Measurements from ENCODE around the gene CMBL.
"Not testable (repeated sequence)": the region's sequence is repeated elsewhere in the genome, so short reads cannot be mapped to it uniquely, and the experiment has no call there.

Gene CMBL

DNA sequence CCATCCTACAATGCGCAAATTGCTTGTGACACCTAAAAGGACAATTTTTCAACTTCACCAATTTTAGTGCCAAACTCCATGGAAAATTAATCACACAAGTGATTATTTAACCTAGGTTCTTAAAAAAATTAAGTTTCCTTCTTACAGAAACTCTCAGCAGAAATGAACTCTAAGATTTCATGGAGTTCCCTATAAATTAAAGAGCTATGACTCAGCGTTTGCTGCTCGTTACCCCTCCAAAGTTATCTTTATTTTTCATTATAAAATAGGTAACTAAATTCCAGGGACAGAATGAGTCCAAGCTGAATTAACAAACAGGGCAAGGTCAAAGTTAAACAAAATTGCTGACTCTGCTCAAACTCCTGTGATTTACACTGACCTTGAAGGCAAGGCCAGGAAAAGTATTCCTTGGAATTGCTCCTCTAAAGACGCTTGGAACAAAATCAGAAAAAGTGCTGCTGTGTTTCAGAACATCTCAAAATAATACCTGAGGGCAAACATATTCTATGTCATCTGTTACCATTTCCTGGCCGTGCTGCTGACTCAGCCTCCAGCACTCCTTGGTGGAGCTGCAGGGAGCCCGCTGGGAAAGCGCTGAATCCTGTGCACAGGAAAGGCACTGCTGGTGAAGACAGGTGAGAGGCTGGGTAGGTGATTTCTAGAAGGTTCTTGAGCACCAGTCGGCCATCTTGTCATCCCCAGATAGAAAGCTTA is 2.5 kb upstream of the CMBL start:
- no peak for DNase-seq

DNA sequence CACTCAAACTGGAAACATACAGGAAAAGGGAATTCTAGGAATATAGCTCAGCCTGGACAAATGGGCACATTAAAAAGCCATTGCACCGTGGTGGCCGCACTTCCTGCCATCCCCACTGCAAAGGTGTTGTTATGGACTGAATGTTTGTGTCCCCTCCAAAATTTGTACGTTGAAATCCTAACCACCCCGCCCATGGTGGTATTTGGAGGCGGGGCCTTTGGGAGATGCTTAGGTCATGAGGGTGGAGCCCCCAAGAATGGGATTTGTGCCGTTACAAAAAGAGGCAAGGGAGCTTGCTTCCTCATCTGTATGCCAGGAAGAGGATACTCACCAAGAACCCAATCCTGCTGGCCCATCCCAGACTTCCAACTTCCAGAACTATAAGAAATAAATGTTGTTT is 1.1 kb upstream of the CMBL start:
- DNase-seq, result no peak

DNA sequence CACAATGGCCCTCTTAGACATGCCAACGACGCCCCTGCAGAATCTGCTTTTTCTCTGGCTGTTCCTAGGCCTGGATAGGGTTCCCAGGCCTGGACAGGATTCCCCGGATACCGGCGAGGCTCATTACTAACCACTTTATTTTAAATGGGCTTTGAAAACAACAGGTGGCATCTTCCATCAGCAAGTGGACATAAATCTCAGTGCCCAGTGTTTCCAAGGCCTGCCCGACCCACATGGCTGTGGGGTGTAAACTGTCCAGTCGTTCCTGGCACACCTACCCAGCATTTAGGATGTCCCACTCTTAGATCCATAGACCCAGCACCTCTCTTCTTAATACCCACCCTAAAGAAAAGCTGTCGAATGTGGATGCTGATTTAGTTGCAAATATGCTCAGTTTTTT is 896 bp downstream of the CMBL start:
- DNase-seq, result no peak

GRCh38 chr5:10306114-10306513 is 1.6 kb downstream of the CMBL start:
- DNase-seq, result no peak

GRCh38 chr5:10304932-10305331 is 2.8 kb downstream of the CMBL start:
- DNase-seq, result no peak

DNA sequence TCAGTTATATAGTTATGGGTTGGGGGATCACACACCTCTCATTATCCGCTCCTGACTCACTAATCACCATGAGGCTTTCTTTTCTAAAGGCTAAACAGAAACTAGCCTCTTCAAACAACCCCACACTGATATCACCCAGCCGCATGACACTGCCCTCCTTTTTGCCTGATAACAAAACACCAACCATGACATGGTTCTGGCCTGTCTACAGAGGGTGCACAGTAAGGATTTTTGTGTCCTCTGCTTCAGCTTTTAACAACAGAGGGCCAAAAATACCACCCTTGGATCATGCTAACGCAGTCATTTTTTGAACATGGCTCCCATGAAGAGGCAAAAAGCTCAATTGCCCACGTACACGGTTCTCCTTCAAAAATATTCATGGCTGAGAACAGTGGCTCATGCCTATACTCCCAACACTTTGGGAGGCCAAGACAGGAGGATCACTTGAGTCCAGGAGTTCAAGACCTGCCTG is 4.0 kb downstream of the CMBL start:
- DNase-seq, result no peak

DNA sequence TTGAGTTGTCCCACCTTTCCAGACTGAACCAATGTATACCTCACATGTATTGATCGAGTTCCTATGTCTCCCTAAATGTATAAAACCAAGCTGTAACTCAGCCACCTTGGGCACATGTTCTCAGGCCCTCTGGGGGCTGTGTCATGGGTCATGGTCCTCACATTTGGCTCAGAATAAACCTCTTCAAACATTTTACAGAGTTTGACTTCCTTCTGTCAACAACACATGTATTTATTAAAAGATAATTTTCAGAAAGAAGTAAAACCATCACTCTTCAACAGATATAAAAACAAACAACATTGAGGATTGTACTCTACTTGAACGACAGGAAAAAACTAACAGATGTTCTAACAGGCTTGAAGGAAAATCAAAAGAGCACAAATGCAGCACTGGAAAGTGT is 4.5 kb downstream of the CMBL start:
- no peak for DNase-seq

- DNase-seq, result no peak
Measured at GRCh38 chr5:10301842-10302610, 5.7 kb downstream of the CMBL start.

GRCh38 chr5:10301266-10301665 is 6.4 kb downstream of the CMBL start:
- DNase-seq, result peak; percentile 45

GRCh38 chr5:10300246-10300645 is 7.5 kb downstream of the CMBL start:
- DNase-seq, result no peak

DNA sequence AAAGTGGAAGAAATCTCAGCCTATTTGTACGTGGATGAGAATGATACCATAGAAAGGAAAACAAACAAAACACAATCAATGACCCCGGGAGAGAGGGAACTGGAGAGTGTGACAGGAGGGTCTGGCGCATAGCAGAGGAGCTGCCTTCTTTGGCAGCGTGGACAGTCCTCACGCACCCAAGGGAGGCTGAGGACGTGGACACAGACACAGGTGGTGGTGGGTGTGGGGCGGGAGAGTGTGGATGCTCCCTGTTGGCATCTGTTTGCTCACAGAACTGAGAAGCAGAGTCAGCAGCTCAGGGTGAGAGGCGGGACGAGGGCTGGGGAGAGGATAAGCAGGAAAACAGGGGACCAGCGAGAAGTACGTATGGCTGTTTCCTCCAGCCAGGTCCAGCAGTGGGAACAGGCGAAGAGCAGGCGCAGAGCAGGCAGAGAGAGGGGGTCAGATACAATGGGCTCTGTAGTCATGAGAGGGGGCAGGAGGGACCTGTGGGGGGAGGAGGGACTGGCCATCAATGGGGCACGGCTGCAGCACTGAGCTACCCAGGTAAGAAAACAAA is 10.0 kb downstream of the CMBL start:
- DNase-seq, result no peak

DNA sequence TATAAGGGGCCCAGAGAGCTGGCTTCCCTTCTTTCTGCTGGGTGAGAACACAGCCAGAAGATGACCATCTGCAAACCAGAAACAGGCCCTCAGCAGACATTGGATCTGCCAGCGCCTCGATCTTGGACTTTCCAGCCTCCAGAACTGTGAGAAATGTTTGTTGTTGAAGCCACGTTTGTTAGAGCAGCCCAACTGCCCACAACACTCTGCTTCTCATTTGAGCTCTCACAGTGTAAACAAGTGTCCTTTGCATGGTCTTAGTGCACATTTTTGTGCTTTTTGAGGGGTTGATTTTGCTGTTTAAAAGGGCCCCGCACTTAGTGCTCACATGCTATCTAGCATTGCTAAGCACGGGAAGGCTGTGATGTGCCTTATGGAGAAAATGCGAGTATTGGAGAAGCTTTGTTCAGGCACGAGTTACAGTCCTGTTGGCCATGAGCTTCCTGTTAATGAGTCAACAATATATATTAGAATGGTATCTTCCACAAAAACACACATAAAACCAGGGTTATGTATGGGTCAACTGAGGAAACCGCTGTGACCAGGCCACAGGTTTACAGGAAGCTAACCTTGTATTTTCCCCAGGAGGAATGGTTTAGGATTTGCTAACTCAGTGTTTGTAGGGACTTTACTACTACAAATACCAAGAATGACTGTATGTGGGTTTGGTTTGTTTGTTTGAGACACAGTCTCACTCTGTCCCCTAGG is 11.9 kb downstream of the CMBL start:
- no peak for DNase-seq

- DNase-seq, result no peak
Measured at GRCh38 chr5:10293907-10294662, 13.6 kb downstream of the CMBL start.

DNA sequence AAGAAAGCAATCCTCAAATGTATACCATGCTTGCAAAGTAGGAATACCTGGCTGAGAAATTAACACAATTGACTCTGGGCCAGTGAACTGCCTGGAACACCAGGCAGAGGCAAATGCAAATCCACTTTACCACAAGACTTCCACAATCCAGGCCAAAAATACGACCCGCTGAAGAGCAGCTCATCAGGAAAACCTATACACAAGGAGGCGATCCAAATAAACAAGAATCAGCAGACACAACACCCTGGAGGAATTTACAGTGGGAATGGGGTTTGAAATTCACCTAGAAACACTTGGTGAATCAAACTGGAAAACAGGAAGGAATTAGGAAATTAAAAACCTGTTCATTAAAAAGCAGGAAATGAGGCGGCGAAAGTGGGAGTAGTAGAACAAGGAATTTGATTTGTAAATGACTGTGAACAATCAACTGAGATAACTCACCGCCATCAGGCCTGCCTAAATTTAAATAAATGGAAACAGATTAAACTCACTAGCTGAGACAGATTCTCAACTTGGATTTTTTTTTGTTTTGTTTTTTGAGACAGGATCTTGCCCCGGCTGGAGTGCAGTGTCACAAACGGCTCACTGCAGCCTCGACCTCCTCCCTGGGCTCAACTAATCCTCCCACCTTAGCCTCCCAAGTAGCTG is 15.9 kb downstream of the CMBL start:
- DNase-seq, result no peak

- no peak for DNase-seq
Measured at GRCh38 chr5:10290438-10290837, 17.3 kb downstream of the CMBL start.

DNA sequence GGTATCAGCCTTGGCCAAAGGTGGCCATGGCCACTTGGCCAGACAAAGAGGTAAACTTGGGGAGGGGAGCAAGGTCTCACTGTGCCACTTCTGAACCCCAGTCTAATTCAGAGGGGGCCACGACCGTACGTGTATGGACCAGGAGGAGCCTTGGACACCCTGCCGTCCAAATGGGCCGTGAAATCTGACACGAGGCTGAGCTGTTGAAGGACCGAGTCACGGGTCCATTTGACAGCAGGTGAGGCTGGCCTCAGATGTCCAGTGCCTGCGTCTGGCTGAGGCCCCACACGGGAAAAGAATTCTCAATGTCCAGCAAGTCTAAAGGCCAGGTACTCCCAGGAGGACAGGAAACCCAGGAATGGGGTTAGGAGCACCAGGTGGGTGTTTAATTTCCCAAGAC is 17.7 kb downstream of the CMBL start:
- no peak for DNase-seq

DNA sequence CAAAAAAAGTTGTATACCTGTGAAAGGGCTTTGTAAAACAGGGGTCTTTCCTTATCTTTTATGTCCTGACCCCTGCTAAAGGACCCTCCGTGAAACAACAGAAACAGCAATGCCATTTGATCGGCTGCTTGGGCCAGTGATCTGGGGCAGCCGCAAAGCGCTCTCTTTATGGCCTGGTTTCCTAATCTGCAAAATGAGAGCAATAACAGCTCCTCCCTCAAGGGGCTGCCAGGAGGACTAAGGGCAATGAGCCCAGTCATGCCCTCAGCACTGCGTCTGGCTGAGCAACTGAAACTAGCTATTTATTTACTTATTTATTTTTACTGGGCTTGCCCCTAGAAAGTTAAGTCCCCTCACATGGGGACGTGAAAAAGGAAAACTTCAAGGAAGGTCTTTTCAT is 18.3 kb downstream of the CMBL start:
- DNase-seq, result no peak

DNA sequence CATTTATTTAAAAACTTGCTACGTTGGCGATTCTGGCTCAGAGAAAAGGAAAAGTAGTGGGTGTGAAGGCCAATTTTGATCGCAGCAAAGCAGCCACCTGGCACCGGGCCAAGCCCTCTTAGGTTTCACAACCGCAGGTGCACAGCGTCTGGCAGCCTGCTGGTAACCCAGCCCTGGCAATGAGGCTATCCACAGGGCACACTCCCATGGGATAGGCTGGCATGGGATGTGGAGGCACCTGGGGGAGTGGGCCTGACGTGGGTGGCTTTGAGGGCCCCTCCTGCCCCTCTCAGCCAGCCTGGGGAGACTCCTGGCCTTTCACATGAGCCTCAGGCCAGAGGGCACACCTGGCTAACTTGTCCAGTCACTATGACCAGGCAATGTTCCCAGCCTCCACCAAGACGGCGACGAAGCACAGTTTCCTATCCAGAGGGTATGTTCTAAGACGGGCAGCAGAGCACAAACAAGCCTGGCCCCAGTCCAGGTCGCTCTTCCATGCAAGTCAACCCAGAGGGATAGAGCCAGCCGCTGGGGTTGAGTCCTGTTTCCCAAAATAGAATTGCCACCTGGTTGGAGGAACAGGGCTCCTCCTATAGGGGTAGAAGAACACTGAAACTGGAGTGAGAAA is 19.0 kb downstream of the CMBL start:
- DNase-seq, result peak; percentile 96

DNA sequence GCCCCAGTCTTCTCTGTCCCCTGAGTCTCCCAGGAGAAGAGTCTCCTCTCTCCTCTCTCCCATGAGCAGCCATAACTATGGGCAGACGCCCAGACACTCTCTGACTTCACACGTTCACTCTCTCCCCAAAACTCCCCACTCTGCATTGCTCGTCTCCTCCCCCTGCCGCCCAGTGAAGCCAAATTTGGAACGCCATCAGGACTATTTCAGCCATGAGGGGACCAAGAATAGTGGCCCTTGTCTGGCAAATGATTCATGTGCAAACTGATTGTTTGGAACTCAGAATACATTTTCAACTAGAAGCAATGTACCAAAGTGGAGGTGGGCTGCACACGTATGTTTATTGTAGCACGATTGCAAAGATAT is 20.9 kb downstream of the CMBL start:
- no peak for DNase-seq

DNA sequence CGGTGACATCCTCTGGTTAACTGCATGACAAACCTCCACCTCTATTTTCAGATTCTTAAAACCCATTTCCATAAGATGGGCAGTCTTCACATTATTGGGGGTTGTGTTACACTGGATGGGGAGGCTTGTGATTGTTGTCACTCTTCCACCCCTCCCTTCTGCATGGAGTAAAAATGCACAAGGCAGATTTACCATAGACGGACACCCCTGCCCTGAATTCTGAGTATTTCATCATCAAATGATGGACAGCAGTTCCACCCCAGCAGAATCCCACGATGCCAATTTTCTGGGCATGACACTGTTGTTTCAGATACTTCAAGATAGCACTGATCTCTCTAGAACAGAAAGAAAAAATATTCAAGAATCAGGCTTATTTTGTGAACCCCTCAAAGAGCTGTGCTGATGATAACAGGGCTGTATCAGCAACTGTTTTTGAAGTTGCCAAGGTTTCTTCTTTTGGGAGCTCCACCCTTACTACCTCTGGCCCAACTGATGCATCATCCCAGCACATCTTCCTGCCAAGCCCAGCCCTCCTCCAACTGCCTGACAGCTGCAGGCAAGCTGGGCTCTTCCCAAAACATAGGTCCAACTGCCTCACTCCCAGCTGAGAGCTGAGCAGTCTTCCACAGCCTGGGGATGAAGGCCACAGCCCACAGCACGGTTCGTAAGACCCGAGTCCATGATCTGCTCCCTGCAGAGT is 21.4 kb downstream of the CMBL start:
- DNase-seq, result no peak

DNA sequence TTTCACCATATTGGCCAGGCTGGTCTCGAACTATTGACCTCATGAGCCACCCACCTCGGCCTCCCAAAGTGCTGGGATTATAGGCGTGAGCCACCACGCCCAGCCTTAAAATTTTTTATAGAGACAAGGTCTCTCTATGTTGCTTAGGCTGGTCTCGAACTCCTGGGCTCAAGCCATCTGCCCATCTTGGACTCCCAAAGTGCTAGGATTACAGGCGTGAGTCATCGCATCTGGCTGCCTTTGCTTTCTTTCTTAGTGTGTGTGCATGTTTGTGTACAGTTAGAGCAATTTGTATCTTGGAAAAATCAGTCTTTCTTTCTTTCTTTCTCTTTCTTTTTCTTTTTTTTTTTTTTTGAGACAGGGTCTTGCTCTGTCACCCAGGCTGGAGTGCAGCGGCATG is 22.3 kb downstream of the CMBL start:
- not testable (repeated sequence) for DNase-seq
